GM10248 (cell line): Measurements from ENCODE around the gene HSD3B7.

Experiments
- CTCF ChIA-PET: fragments of 300-600 bp; sonication (Branson Sonifier 250); formaldehyde crosslinking; extraction: SDS; loops from one replicate; lab custom pipeline; 2021; ENCODE audit warnings: antibody characterized with exemption; lab: Yijun Ruan, JAX
- POLR2A ChIA-PET: fragments of 350-650 bp; sonication (Branson Sonifier 250); formaldehyde crosslinking; extraction: SDS; loops from one replicate; lab custom pipeline; 2020; ENCODE audit warnings: antibody characterized with exemption; lab: Yijun Ruan, JAX
- DNase-seq: peaks from one replicate; pipeline ENCODE4 v3.0.0; 2012; ENCODE audit errors: extremely low spot score
- CTCF ChIP-seq: IDR thresholded peaks from 2 replicates; pipeline ENCODE4 v1.5.1; 2012; ENCODE audit warnings: mild to moderate bottlenecking, low read depth; ENCODE audit errors: extremely low read depth, missing control alignments, control extremely low read depth

The HSD3B7 gene

GRCh38 chr16:30997725-30998711 lies 13.0 kb downstream of the HSD3B7 start:
- no peak for TF ChIP-seq CTCF
- DNase-seq: no peak
- ChIA-PET CTCF (interaction anchor here (0.6 to 3.2 kb wide), 8 partner anchors 13 to 144 kb away, joined by 3 to 27 read pairs (median 4); partner anchors contain the start of gene HSD3B7), POLR2A (interaction anchor here (0.7 kb wide), 1 partner anchor 12 kb away, joined by 3 read pairs; no protein-coding TSS in a partner anchor)

- DNase-seq: no peak
- TF ChIP-seq CTCF: no peak
- POLR2A ChIA-PET: interaction anchor here (0.6 kb wide), 1 partner anchor 119 kb away, joined by 5 read pairs; no protein-coding TSS in a partner anchor
- CTCF ChIA-PET: interaction anchor here (1.0 to 3.2 kb wide), 6 partner anchors 14 to 143 kb away, joined by 3 to 27 read pairs (median 4); partner anchors contain the start of gene HSD3B7
These were observed 14.1 kb downstream of the HSD3B7 start for GRCh38 chr16:30998852-30999761.

GRCh38 chr16:31000671-31001382 lies 15.8 kb downstream of the HSD3B7 start:
- TF ChIP-seq CTCF: no peak
- DNase-seq: no peak
- ChIA-PET POLR2A (interaction anchor here (0.6 kb wide), 1 partner anchor 590 kb away, joined by 3 read pairs; no protein-coding TSS in a partner anchor), CTCF (interaction anchor here (2.1 to 3.2 kb wide), 2 partner anchors 16 to 22 kb away, joined by 6 to 27 read pairs; partner anchors contain the start of gene HSD3B7)

- no peak for DNase-seq
- CTCF ChIA-PET: interaction anchor here (1.0 to 1.5 kb wide), 3 partner anchors 16 to 140 kb away, joined by 4 to 6 read pairs (median 5); partner anchors contain the start of gene HSD3B7
- POLR2A ChIA-PET: interaction anchor here (0.5 kb wide), 1 partner anchor 21 kb away, joined by 3 read pairs; no protein-coding TSS in a partner anchor
- TF ChIP-seq CTCF: no peak
These were observed 16.7 kb downstream of the HSD3B7 start for GRCh38 chr16:31001507-31002249.

GRCh38 chr16:31002250-31002700 lies 17.3 kb downstream of the HSD3B7 start:
- CTCF ChIA-PET: interaction anchor here (1.0 to 2.0 kb wide), 4 partner anchors 13 to 140 kb away, joined by 4 to 7 read pairs (median 6); partner anchors contain the start of gene HSD3B7
- POLR2A ChIA-PET: interaction anchor here (0.5 kb wide), 1 partner anchor 21 kb away, joined by 3 read pairs; no protein-coding TSS in a partner anchor
- no peak for TF ChIP-seq CTCF
- no peak for DNase-seq
